Stimulated activated CD8-positive, alpha-beta memory T cell treated with anti-CD3 and anti-CD28 coated beads, Interleukin-12 subunit alpha, Interleukin-12 subunit beta, amount 100 ng/mL, for 4 hours (primary cell): ENCODE results near the gene TEX47.

Source experiments
- DNase-seq: peaks from one replicate; pipeline ENCODE4 v3.0.0-alpha.2; 2020; ENCODE audit warnings: low read depth

The TEX47 gene

DNA sequence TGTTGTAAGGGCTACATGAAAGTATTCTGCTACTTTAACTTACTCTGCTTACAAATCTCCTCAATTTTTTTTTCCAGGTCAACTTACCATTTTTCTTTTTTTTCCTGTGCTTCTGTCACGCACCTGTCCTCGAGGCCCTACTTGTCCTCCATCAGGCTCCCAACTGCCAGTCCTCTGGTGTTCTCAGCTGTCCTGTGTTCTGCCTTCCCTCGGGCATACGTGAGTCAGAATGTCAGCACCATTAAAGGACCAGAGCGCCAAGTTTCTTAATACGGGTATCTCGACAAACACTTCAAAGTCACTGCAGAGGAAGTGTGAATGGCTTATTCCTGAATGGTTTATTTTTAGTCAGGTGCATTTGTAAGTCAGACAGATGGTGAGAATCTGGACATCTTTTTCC, at the start of gene TEX47:
Gene TEX47 (minus strand): TSS at position 185 of the 400 bp plus-strand sequence. CDS start 795 bp downstream, outside the sequence.
- DNase-seq: no peak

DNA sequence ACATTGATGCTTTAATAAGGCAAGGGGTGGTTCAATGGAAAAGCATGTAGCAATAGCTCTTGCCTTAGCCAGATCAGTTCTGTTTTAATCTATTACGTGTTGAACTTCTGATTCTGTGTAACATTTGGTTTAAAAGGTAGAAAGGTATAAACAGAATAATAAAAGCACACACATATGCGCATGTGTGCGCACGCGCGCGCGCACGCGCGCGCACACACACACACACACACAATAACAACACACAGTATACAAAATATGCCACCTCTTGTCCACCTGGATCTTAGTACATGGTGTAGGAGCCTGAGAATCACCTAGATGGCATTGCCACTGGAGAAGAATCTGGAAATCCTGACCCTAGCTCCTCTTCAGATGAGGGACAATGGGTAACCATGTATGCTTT, 49.6 kb upstream of the TEX47 start:
- no peak for DNase-seq

DNA sequence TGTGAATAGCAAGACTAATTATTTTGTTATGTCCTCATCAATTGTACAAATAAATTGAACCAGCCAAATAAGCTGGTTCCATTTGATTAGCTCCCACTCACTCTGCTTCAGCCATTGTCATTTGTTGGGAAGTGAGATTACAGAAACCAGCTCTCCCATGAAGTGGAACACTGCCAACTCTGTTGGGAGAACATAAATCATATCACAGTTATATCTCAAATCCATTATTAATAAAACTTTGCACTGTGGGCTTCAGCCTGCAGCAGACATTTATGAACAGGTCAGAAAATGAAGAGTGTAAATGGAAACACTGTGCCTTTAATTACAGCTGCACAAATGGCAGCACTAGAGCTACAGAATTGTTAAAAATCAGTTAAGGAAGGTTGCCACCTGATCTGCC, 46.7 kb upstream of the TEX47 start:
- no peak for DNase-seq

DNA sequence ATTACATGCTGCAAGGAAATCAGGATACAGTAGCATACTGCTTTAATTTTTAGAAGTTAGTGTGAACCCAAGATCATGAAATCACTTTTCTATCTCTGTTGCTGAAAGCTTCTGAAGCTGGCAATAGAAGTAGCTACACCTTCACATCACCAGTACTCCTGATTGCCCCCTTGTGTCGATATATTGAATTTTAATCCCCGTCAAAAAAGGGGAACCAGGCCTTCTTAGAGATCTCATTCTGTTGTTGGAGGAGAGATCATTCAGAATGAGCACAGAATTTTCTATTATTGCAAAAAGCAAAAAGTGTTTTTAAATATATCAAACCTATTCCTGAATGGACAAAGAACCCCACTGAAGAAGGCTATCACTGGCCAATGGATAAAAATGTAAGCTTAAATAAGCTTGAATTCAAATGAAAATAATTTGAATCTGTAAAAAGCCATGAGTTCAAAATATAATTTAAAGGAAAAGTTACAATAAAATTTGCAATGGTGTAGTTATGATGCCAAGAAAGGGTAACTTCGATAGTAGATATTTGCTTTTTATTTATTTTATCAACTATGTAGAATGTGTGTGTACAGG, 39.7 kb upstream of the TEX47 start:
- DNase-seq: no peak

DNA sequence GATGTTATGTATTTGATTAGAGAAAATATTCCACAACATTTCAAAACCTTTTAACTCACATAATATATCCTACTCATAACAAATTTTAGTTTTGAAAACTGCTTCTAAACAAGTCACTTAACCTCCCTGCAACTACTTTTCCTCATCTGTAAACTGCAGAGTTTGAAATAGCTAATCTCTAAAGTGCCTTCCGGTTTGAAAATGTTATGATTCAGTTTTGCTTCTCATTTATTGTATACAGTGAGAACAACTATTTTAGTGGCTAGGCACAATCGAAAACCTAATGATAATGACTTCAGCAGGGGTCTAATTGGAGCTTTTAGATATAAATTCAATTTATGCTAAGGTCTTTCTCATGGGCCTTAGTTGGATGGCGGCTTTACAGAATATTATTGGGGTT, 30.7 kb upstream of the TEX47 start:
- no peak for DNase-seq

DNA sequence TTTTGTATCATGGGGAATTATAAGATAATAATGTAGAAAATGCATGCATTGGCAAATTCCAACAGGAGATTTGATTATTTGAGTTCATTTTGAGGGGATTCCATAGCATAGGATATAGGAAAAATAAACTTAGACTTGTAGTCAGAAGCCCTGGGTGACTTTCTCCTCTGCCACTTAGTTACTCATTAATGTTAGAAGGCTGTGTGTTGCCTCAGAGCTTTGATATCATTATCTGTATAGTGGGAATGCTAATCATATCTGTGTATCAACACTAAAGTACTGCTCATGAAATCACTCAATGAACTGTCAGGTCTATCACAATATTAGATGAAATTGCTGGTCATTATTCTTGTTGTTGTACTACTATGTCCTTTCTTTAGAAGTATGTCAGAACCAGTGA, 23.0 kb upstream of the TEX47 start:
- DNase-seq: no peak

DNA sequence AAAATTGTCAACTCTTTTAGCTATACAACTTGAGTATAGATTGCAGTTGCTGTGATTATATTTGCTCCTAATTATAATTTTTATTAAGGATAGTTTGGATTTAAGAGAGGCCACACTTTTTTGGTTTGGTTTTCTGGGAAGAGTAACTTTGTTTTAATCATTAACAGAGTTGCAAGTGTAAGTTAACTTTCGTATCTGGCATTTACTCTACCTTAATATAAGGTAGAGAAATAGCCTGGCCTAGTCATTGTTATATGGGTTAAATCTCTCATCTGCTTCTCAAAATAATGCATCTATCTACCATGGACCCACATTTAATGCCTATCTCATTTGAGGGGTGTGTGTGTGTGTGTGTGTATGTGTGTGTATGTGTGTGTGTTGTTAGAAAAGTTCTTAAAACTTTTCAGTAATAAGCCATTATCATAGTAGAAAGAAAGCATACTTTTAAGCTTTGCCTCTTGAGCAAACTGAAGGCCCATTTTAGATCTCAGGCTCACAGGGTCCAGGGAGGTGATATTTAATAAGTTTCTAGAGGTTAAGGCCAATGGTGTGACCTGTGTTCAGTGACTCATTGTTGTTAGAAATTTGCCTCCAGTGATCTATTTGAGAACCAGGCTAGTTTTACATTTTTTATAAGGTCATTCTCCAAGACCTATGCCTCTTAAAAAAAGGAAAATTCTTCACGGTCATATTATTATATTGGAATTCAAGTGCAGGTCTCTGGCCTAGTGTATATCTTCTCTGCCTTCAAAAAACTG, 10.9 kb upstream of the TEX47 start:
- DNase-seq: no peak

DNA sequence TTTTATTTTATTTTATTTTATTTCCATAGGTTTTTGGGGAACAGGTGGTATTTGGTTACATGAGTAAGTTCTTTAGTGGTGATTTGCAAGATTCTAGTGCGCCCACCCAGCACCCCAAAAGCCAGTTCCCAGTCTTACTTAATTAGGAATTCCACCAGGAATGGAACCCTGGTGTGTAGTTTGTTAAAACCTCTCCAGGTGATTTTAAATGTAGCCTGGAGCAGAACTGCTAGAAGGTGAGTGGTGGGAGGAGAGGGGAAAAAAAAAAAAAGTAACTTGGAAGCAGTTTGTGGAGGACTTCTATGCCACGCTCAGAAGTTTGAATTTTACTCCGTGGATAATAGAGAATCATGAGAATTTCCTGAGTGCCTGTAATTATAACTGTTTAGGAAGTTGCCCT, 5.5 kb upstream of the TEX47 start:
- DNase-seq: no peak

DNA sequence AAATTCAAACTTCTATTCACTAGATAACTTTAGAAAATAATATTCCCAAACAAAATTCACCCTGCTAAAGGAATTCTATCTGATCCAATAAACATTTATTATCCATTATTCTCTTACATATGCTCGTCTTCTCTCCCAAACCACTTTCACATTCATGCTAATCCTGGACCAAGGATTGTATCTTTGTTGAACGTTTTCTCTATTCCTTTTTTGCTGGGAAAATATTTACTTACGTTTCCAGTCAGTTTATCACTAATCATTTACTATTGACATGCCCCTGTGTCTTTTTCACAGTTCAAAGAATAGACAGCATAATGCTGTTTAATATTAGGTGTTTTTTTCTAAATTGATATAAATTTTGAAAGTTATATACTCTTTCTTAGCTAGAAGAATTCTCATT, 3.2 kb downstream of the TEX47 start:
- no peak for DNase-seq

DNA sequence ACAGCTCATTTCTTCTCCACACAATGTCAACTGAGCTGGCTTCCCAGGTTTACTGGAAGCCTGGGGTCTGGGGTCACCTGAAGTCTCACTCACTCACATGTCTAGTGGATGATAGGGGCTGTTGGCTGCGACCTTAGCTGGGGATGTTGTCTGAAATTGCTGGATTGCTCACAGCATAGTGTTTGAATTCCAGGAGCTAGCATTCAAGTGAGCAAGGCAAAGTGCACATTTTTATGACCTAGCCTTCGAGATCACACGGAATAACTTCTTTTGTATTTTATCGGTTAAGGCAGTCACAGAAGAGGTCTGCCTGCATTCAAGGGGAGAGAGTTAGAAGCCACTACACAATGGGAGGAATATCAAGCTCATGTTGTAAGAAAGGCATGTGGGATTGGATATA, 3.6 kb downstream of the TEX47 start:
- no peak for DNase-seq

DNA sequence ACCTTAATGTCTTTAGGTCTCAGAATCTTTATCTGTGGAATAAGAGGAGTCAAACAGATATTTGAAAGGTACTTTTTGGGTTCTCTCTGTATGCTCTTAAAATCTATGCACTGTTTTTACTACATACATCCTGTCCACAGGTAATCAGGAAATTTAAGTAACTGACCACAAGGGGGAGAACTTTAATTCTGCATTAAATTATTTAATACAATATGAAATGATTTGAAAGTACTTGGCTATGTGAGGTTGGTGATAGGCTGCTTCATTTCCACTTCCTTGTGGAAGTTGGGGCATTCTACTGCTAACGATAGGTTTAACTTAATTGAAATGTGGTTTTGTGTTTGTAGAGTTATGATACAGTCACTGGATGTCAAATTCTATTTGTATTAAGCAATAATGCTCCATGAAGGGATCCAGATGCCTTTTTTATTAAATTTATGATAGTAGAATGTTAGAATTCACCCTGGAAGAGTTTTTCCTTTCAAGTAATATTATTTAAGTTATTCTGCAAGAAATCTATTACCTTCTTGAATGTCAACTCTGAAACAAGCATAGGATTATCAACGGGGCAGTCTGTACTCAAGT, 6.0 kb downstream of the TEX47 start:
- DNase-seq: no peak

DNA sequence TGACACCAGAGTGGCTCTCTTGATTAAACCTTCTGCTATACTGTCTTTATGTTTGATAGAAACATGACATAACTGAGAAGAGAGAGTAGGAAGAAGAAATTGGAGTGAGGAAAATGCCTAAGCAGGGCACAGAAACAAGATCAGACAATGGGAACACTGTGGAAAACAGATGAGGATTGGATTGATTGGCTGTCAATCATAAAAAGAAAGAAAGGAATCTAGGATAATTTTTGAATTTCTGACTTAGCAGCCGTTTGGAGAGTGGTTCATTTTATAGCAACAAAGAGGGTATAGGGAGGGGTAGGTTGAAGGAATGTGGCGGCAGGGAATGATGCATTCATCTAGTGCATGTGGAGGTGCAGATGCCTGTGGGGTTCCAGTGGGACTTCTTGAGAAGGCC, 7.8 kb downstream of the TEX47 start:
- no peak for DNase-seq

DNA sequence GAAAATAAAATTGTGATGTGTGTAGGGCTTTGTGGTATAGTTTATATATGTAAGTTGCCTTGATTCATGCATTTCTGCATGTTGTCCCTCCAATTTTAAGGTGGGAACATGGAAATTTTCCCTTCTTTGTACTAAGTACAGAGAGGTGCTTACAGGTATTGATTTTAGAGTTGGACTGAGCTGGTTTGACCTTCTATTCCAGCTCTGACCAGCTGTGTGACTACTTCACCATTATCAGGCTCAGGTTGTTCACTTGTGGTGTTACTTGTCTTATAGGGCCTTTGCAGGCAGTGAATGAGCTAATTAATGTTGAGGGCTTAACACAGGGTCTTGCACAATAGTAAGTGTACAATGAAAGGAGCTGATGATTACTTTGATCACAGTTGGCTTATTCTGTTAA, 19.7 kb downstream of the TEX47 start:
- DNase-seq: no peak

DNA sequence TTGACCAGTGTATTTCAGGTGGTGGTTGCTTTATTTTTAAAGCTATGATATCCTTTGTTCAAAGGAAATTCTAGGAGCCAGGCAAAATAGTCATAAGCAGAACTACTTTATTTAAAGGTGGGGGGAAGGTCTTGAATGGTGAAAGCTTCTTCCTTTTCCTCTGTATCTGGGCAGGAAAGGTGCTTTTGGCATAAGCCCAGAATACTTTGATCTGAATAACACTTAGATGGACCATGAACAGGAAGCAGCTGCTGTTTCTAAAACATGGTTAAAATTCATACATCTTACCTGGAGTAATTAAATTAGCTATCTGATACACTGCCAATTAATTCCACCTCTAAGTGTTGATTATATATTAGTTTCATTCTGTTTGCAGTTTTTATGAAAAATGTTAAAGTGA, 22.8 kb downstream of the TEX47 start:
- DNase-seq: no peak

DNA sequence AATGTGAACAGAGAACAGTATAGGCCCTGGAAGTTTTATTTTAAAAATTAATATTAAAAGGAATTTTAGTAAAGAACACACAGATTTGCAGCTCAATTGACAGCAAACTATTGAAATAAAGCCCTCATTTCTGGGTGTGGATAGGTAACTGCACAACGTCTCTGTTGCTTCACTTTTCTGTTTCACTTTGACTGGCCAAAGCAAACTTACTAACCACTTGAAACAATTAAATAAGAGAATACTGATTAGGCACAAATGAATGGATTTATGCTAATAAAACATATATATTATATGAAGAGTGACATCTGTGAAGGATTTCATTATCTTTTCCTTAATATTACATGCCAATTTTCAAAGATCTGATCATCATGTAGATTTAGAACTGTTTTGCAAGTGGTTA, 24.1 kb downstream of the TEX47 start:
- no peak for DNase-seq

DNA sequence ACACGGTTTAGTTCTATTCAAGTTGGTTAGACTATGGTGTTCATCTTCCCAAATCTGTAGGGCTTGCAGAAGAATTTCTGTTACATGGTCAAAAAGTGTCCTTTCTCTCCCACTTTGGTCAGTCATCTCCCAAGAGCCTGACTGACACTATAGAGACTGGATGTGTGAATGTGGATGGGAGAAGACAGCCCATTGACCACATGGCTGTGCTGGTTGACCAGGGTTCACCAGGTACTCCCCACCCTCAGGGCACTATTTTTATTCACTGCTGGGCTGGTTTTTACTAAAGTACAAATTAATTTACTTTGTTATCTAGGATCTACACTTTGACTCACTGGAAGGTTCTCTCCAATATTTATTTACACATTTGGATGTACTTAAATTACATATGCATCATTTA, 33.8 kb downstream of the TEX47 start:
- DNase-seq: no peak

DNA sequence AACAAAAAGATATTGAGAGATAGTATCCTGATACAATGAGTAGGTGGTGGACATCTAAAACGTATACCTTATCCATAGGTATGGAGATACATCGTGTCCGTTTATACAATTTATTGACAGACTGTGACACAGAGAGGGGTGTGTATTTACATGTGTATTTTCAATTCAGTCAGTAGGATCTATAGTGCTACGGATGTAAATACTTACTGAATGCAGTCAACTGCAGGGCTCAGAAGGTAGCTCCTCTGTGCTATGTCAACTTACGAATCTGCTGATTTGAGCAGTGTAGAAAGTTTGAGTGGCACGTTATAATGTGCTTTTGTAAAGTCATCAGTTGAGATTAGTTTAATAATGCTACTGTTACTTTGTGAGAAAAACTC, 35.4 kb downstream of the TEX47 start:
- no peak for DNase-seq

DNA sequence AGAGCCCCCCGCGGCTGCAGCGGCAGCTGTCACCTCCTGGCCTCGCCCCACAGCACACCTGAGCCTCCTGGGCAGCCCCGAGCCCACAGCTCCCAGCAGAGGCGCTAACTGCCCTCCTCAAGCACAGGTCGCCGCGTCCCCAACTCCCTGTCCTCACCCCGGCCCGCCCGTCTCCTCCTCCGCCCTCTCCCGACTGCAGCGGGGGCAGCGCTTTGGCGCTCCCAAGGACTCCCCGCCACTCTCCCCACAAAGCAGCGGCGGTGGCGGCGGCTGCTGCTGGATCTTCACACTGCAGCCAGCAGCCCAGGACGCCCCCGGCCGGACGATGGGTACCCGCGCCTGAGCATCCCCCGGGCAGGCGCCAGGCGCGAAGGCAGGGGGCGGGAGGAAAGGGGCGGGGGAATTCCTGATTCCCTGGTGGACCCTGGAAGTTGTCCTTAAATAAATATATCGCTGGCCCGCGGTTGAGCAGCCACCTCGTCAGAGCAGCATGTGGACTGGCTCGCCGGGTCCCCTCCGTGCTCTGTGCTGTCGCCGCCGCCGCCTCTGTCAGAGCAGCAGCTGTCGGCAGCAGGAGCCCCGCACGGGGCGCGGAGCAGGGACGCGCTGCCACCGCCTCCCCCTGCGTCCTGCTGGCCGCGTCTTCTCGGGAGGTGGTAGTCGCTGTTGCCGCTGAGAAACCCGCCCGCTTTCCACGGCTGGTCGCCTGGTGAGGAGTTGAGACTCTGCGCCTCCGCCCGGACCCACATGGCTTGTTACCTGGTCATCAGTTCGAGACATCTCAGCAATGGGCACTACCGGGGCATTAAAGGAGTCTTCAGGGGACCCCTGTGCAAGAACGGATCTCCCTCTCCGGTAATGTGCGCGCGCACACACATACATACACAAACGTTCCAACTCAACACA, 36.1 kb downstream of the TEX47 start, which contains the start of gene ZNF804B:
Gene ZNF804B (plus strand): TSS at position 471 of the 906 bp plus-strand sequence. CDS start 277 bp downstream, at position 748.
- DNase-seq: no peak

DNA sequence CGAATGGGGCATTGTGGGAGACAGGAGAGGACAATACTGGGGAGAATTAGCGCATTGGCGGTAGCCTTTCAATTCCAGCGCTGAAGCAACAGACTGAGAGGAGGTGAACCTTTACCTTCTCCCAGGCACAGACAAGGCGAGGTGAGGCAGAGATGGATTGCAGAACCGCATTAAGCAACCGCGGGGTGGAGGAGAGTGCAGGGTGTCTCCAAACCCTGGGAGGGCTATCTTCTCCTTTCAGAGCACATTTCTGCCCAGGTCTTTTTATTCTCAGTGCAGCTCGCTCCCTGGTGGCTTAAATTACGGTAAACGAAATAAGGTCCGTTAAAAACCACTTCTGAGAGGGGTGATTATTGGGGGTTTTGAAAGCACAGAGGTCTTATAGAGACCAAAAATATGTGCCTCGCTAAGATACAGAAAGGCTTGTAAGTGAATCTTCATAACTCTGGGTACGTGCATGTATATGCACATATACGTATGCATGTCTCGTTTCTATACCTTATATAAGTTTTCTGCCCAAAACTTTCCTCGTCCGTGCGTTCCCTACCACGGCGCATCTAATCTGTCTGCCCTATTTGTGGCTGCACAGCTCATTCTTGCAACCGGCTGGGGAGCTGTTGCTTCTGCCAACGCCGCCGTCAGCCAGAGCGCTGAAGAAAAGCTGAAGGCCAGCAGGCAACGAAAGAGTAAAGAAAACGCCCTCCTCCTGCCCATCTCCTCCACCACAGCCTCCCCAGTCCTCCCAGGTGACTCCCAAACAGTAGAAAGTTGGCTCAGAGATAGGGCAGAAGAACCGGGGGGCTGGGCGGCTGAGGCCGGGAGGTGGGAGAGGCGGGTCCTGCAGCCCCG, 36.9 kb downstream of the TEX47 start:
- DNase-seq: no peak

DNA sequence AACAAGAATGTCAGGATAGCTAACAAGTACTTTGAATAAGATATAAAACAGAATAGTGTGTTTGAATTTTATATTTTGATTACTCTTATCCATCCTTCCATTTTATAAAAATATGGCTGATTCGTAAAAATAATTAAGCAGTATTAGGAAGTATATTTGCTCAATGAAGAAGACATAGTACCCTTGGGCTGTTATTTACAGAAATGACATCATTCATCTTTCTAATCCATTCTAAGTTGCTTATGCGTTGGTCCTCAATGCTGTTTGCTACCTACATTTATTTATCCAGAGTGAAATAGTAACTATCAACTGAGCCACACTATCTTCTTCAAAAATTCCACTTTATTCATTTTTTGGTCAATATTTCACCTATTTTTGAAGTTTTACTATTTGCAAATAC, 38.2 kb downstream of the TEX47 start:
- DNase-seq: no peak

DNA sequence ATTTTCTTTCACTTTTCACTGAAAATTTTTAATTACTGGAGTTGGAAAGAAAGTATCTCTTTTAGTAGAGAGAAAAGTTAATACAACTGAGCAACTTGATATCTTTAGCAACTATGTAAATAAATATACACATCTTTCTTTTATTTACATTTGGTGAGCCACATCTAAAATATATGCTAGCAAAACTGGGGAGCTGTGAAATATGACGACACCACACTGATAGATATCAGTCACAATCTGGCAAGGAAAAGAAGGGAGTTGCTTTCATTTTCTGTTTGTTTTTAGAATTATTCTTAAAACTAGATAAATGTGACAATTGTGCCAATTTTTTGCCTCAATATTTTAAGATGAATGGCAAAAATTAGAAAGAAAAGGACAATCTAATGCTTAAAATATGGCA, 38.7 kb downstream of the TEX47 start:
- no peak for DNase-seq

DNA sequence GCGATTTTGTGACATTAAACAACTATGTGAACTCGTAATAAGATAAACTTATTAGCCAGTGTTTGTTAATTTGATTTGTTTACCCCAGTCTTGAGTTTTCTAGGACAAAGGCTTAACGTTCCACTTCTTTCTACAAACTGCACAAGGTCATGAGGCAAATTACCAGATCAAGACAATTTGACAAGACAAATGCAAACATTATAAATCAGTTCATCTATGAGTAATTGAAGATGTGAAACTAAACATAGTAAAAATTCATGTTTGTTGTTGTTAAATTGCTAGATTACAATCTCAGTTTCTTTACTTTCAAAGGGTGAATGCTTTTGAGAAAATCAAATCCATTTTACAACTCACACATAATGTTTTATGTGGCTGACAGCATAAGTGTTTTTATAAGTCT, 49.4 kb downstream of the TEX47 start:
- no peak for DNase-seq
